ENCODE data around the gene QSOX2. TPM values are rescaled to one million over a fixed set of nuclear protein-coding genes. Genes with fewer than 3 reads are reported as not detected.

The QSOX2 gene
- total RNA-seq, 4 donors from 2014 or later = 5.1 to 23.9 (median 7.4) TPM

DNA sequence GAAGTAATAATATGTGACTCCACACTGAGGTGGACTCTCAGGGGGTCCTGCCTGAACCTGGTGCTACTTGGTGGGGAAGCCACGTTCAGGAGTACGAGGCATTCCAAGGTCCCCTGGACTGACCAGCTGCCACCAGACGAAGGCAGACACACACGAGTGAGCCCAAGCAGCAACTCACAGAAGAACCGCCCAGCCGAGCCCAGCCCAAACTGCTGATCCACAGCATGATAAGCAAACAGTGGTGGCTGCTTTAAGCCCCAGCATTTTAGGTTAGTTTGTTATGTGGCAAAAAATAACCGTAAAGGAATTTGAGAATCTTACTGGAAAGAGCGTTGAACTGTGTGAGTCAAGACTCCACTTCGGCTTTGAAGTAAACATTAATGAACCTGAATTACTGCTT, 31.9 kb downstream of the QSOX2 start:
- H3K27ac ChIP-seq = no peak overlapping the region
- TF ChIP-seq POLR2A (IDR thresholded peaks at IDR 0.05) = no peak
- TF ChIP-seq, protein P1, sequence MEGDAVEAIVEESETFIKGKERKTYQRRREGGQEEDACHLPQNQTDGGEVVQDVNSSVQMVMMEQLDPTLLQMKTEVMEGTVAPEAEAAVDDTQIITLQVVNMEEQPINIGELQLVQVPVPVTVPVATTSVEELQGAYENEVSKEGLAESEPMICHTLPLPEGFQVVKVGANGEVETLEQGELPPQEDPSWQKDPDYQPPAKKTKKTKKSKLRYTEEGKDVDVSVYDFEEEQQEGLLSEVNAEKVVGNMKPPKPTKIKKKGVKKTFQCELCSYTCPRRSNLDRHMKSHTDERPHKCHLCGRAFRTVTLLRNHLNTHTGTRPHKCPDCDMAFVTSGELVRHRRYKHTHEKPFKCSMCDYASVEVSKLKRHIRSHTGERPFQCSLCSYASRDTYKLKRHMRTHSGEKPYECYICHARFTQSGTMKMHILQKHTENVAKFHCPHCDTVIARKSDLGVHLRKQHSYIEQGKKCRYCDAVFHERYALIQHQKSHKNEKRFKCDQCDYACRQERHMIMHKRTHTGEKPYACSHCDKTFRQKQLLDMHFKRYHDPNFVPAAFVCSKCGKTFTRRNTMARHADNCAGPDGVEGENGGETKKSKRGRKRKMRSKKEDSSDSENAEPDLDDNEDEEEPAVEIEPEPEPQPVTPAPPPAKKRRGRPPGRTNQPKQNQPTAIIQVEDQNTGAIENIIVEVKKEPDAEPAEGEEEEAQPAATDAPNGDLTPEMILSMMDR (IDR thresholded peaks at IDR 0.05) = no peak
- no peak overlapping the region for H3K4me3 ChIP-seq
- no peaks in the 10 kb centered on the region for H3K27me3 ChIP-seq
- no peaks in the 10 kb centered on the region for H3K4me1 ChIP-seq
- no peaks in the 10 kb centered on the region for H3K9me3 ChIP-seq
- DNase-seq = no peak
- peaks cover 0 to 70% (median 0%) of the 10 kb centered on the region in 3 donors for H3K36me3 ChIP-seq

DNA sequence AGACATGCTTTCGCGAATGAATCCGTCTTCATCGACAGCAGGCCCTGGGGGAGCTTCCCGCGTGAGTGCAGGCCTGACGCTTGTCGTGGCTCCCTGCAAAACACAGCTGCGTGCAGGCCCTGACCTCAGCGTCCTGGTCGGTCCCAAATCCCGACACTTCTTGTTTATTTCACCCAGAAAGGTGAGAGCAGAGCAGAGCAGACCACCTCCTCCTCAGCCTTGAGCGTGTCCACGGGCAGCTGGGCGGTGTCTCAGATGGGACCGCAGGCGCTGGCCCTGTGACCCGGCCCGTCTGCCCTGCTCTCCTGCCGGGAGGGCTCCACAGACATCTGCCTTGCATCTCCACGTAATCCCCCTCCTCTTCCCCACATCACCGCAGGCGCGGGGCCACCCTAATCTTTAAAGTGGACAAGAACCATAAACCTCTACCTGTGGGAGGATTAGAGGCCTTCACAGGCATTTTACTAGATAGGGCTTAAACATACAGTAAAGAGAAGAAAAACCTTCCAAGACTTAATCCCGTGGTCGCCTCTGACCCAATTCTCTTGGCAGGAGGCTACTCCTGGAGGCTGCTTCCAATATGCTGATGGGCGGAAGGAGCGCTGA, 33.2 kb downstream of the QSOX2 start:
- H3K27me3 ChIP-seq = no peaks in the 10 kb centered on the region
- H3K36me3 ChIP-seq = peaks cover 0 to 60% (median 0%) of the 10 kb centered on the region in 3 donors
- H3K4me1 ChIP-seq = no peaks in the 10 kb centered on the region

DNA sequence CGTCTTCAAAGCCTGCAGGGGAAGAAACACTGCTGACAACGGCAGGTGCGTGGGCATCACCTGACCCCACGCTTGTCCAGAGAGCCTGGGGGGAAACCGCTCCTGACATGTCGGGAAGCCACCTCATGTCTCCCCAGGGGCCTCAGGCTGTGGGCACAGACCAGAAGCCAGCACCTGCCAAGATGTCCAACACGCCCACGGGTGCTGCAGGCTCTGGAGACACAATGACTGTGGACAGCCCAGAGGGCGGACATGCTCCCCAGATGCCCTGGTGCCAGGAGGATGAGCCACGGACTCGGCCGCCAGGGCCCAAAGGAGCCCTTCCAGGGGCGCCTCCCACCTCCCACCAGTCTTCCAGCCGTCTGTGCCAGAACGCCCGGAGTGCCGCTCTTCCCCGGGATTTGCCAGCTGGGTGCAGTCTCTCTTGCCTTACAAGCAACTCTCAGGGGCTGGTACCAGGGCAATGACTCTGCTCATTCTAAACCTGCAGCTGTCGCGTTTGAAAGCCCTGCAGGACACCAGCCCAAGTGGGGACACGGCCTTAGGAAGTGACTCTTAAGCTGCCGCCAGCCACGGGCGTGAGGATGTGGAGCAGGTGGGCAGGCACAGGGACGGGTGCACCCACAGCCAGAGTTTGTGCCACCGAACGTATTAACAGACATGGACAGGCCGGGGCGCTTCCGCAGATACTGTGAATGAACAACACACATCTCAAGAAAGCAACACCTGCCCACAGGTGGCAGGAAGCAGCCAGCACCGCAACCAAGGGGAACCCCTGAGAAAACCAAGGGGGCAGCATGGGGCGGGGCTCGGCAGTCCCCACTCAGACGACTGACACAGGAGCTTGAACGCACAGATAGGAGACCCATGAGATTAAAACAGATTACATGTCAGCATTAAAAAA, 33.9 kb downstream of the QSOX2 start:
- Histone ChIP-seq H3K9me3 (no peaks in the 10 kb centered on the region), H3K36me3 (peaks cover 0 to 52% (median 0%) of the 10 kb centered on the region in 3 donors), H3K27me3 (no peaks in the 10 kb centered on the region), H3K4me3 (no peak overlapping the region), H3K4me1 (no peaks in the 10 kb centered on the region), H3K27ac (no peak overlapping the region)
- no peak for DNase-seq
- TF ChIP-seq, protein P1 (IDR thresholded peaks at IDR 0.05) = no peak
- no peak for TF ChIP-seq POLR2A (IDR thresholded peaks at IDR 0.05)

More for the DNA sequence above, 33.2 kb downstream of the QSOX2 start:
- Histone ChIP-seq H3K27ac (no peak overlapping the region), H3K4me3 (no peak overlapping the region), H3K9me3 (no peaks in the 10 kb centered on the region)
- TF ChIP-seq, protein P1 (IDR thresholded peaks at IDR 0.05) = no peak
- no peak for TF ChIP-seq POLR2A (IDR thresholded peaks at IDR 0.05)
- DNase-seq = no peak

DNA sequence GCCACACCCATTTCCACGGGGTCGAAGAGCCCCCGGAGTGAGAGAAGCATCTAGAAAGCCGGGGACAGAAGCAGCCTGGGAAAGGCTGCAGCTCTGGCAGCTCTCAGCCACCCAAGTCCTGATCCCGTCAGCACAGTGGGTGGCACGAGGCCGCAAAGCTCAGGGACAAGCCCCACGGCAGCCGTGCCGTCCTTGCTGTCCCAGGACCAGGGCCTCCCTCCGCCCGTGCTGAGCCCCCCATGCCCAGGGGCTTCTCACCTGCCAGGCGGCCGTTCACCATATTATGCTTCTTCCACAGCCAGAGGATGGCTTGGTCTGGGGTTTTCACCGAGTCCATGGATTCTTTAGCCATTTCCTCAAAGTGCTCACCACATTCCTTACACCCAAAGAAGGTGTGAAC, 34.6 kb downstream of the QSOX2 start:
- Histone ChIP-seq H3K36me3 (peaks cover 0 to 45% (median 0%) of the 10 kb centered on the region in 3 donors), H3K4me1 (no peaks in the 10 kb centered on the region), H3K27ac (no peak overlapping the region), H3K9me3 (no peaks in the 10 kb centered on the region), H3K27me3 (no peaks in the 10 kb centered on the region), H3K4me3 (no peak overlapping the region)
- DNase-seq = no peak
- TF ChIP-seq POLR2A (IDR thresholded peaks at IDR 0.05) = no peak
- TF ChIP-seq, protein P1 (IDR thresholded peaks at IDR 0.05) = no peak

DNA sequence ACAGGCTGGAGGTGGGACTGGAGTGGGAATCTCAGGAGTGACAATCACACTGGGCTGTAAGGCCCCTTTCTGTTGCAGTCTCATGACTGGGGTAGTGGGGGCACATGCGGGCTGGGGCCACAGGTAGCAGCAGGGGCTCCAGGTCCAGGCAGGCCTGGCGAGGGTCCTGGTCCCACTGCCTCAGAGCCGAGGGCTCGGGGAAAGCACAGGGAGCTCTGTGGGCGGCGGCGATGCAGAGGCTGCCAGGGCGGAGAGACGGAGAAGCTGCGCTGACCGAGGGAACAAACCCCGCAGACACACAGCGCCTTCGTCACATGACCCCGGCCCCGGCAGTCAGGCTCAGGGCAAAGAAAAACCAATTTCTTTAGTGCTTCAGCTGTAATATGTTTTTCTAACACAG, 35.3 kb downstream of the QSOX2 start:
- Histone ChIP-seq H3K4me1 (no peaks in the 10 kb centered on the region), H3K9me3 (no peaks in the 10 kb centered on the region), H3K36me3 (peaks cover 0 to 42% (median 0%) of the 10 kb centered on the region in 3 donors), H3K27ac (no peak overlapping the region), H3K27me3 (no peaks in the 10 kb centered on the region), H3K4me3 (no peak overlapping the region)
- TF ChIP-seq POLR2A (IDR thresholded peaks at IDR 0.05) = no peak
- TF ChIP-seq, protein P1 (IDR thresholded peaks at IDR 0.05) = no peak
- DNase-seq = no peak

All from Peyer's patch (tissue), 4 donors.